SK-N-SH treated with all-trans-retinoic acid at 6 μM for 48 hours (cell line): Measurements from ENCODE around the gene CASZ1.

Experiments used
- ATAC-seq: fragments of 200-7000 bp; cut with Tn5 transposase; 3 replicates; pipeline ENCODE4 v1.9.1; 2020; ENCODE audit warnings: mild to moderate bottlenecking, moderate library complexity
- ARNTL ChIP-seq: fragments of 450-650 bp; formaldehyde crosslinking; IDR thresholded peaks from 2 replicates; pipeline ENCODE4 v1.5.0; 2020; ENCODE audit warnings: low read depth, mild to moderate bottlenecking, moderate library complexity, borderline replicate concordance
- BACH2 ChIP-seq: fragments of 250-450 bp; sonication (Bioruptor Pico); IDR thresholded peaks from 2 replicates; pipeline ENCODE4 v1.9.0; 2021; ENCODE audit warnings: mild to moderate bottlenecking, borderline replicate concordance
- CSDC2 ChIP-seq: fragments of 250-450 bp; sonication (Bioruptor Pico); IDR thresholded peaks from 2 replicates; pipeline ENCODE4 v1.5.0; 2020; ENCODE audit warnings: mild to moderate bottlenecking, moderate library complexity
- GLIS3 ChIP-seq: fragments of 250-450 bp; sonication (Bioruptor Pico); IDR thresholded peaks from 2 replicates; pipeline ENCODE4 v1.5.0; 2020; ENCODE audit warnings: mild to moderate bottlenecking, moderate library complexity
- ISL1 ChIP-seq: fragments of 250-450 bp; sonication (Bioruptor Pico); IDR thresholded peaks from 2 replicates; pipeline ENCODE4 v2.1.2; 2022; ENCODE audit warnings: mild to moderate bottlenecking, moderate library complexity
- OSR1 ChIP-seq: fragments of 250-450 bp; sonication (Bioruptor Pico); IDR thresholded peaks from 2 replicates; pipeline ENCODE4 v1.8.0; 2022; ENCODE audit warnings: moderate library complexity, mild to moderate bottlenecking, inconsistent platforms
- PPARA ChIP-seq: fragments of 250-450 bp; sonication (Bioruptor Pico); IDR thresholded peaks from 2 replicates; pipeline ENCODE4 v1.5.0; 2020; ENCODE audit warnings: mild to moderate bottlenecking, borderline replicate concordance
- RARB ChIP-seq: fragments of 250-450 bp; sonication (Bioruptor Pico); IDR thresholded peaks from 2 replicates; pipeline ENCODE4 v1.8.0; 2021; ENCODE audit warnings: mild to moderate bottlenecking, moderate library complexity
- SNAI2 ChIP-seq: fragments of 250-450 bp; sonication (Bioruptor Pico); IDR thresholded peaks from 2 replicates; pipeline ENCODE4 v1.5.0; 2020; ENCODE audit warnings: mild to moderate bottlenecking, moderate library complexity
- TOX ChIP-seq: fragments of 250-450 bp; sonication (Bioruptor Pico); IDR thresholded peaks from 2 replicates; pipeline ENCODE4 v1.8.0; 2021; ENCODE audit warnings: mild to moderate bottlenecking, moderate library complexity, borderline replicate concordance
- ZC3H10 ChIP-seq: fragments of 250-450 bp; sonication (Bioruptor Pico); IDR thresholded peaks from 2 replicates; pipeline ENCODE4 v1.5.1; 2021; ENCODE audit warnings: mild to moderate bottlenecking, moderate library complexity
- ZFP3 ChIP-seq: fragments of 250-450 bp; sonication (Bioruptor Pico); IDR thresholded peaks from 2 replicates; pipeline ENCODE4 v1.5.0; 2020; ENCODE audit warnings: mild to moderate bottlenecking, moderate library complexity
- ZFP30 ChIP-seq: fragments of 450-650 bp; formaldehyde crosslinking; IDR thresholded peaks from 2 replicates; pipeline ENCODE4 v1.5.0; 2022; ENCODE audit warnings: mild to moderate bottlenecking, moderate library complexity
- ZNF565 ChIP-seq: fragments of 450-650 bp; formaldehyde crosslinking; conservative IDR thresholded peaks from 2 replicates; pipeline ENCODE4 v1.5.0; 2020; ENCODE audit warnings: low read depth, mild to moderate bottlenecking, moderate library complexity
- ZNF70 ChIP-seq: fragments of 450-650 bp; formaldehyde crosslinking; IDR thresholded peaks from 2 replicates; pipeline ENCODE4 v1.5.0; 2020; ENCODE audit warnings: mild to moderate bottlenecking, moderate library complexity
- ZNF8 ChIP-seq: fragments of 450-650 bp; formaldehyde crosslinking; IDR thresholded peaks from 2 replicates; pipeline ENCODE4 v1.5.0; 2020; ENCODE audit warnings: mild to moderate bottlenecking, moderate library complexity
- TF ChIP-seq, protein P1 (sequence below): fragments of 250-450 bp; sonication (Bioruptor Pico); IDR thresholded peaks from 2 replicates; pipeline ENCODE4 v1.5.0; 2020; ENCODE audit warnings: mild to moderate bottlenecking, moderate library complexity
- TF ChIP-seq, protein P2 (sequence below): fragments of 250-450 bp; sonication (Bioruptor Pico); IDR thresholded peaks from 2 replicates; pipeline ENCODE4 v1.5.1; 2021; ENCODE audit warnings: mild to moderate bottlenecking, moderate library complexity
- TF ChIP-seq, protein P3 (sequence below): fragments of 250-450 bp; sonication (Bioruptor Pico); IDR thresholded peaks from 2 replicates; pipeline ENCODE4 v1.8.0; 2021; ENCODE audit warnings: low read depth, mild to moderate bottlenecking, moderate library complexity, borderline replicate concordance

The CASZ1 gene

DNA sequence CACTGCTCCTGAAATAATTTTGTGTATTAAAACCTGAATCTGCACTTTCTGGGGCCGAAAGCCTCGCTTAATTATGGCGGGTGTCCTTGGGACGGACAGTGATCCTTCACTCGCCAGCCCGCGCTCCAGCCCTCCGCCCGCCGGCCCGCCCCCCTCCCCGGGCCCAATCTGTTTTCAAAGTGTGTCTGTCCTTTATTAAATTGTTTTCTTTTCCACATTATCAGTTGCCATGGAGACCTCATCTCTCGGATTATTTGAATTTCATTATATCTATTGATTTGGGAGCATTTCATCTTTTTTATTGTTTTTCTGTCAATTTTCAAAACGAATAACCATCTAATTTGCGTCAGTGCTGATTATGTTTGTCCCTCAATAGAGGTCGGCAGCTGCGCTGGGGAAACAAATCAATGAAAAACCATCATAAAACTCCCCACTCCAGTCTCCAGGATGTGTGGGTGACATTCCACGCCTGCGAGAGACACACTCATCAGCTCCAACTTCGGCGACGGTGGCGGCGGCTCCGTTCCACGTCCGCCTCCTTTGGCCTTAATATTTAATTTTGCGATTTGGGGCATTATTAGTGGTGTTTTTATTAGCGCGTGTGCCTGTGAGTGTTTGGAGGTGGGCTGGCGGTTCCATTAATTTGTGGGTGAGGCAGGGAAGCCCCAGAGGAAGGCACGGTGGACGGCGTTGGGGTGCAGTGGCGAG, 123.9 kb downstream of the CASZ1 start (continued):
- TF ChIP-seq, protein P1, sequence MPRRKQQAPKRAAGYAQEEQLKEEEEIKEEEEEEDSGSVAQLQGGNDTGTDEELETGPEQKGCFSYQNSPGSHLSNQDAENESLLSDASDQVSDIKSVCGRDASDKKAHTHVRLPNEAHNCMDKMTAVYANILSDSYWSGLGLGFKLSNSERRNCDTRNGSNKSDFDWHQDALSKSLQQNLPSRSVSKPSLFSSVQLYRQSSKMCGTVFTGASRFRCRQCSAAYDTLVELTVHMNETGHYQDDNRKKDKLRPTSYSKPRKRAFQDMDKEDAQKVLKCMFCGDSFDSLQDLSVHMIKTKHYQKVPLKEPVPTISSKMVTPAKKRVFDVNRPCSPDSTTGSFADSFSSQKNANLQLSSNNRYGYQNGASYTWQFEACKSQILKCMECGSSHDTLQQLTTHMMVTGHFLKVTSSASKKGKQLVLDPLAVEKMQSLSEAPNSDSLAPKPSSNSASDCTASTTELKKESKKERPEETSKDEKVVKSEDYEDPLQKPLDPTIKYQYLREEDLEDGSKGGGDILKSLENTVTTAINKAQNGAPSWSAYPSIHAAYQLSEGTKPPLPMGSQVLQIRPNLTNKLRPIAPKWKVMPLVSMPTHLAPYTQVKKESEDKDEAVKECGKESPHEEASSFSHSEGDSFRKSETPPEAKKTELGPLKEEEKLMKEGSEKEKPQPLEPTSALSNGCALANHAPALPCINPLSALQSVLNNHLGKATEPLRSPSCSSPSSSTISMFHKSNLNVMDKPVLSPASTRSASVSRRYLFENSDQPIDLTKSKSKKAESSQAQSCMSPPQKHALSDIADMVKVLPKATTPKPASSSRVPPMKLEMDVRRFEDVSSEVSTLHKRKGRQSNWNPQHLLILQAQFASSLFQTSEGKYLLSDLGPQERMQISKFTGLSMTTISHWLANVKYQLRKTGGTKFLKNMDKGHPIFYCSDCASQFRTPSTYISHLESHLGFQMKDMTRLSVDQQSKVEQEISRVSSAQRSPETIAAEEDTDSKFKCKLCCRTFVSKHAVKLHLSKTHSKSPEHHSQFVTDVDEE (CRISPR knock-in tag), result no peak
- TF ChIP-seq, protein P2, sequence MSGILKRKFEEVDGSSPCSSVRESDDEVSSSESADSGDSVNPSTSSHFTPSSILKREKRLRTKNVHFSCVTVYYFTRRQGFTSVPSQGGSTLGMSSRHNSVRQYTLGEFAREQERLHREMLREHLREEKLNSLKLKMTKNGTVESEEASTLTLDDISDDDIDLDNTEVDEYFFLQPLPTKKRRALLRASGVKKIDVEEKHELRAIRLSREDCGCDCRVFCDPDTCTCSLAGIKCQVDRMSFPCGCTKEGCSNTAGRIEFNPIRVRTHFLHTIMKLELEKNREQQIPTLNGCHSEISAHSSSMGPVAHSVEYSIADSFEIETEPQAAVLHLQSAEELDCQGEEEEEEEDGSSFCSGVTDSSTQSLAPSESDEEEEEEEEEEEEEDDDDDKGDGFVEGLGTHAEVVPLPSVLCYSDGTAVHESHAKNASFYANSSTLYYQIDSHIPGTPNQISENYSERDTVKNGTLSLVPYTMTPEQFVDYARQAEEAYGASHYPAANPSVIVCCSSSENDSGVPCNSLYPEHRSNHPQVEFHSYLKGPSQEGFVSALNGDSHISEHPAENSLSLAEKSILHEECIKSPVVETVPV (CRISPR knock-in tag), result no peak
- TF ChIP-seq ZNF565 (CRISPR knock-in tag), result no peak
- no peak for TF ChIP-seq CSDC2 (CRISPR knock-in tag)

DNA sequence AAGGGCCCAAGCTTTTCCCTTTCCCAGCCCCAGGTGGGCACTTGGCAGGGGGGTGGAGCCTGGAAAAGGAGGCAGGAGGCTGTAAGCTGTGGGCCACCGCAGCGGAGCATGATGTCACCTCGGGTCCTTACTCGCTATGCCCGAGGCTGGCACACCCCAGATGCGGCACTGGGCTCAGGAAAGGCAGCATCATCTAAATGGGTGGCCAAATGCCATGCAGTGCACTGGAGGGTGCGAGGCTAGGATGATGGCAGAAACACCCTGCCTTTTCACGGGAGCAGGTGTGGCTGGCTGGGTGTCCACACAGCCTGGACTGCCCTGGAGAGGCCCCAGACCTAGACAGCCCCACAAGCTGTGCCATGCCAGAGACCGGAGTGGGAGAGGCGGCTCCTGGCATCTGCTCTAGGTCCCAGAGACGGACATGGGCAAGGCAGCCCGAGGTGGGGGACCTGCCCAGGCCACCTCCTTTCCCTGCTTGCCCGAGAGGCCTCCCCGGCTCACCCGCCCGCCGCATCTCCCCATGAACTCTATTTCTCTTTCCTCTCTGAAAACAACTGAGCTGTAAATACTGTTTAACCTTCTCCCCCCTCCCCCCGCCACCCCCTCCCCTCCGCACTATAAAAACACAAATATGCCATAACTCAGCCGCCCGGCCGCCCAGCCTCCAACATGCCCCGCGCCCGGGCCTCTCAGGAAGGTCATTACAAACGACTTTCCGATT, 124.7 kb downstream of the CASZ1 start:
- no peak; the same call in 2 of the 3 replicates for ATAC-seq

DNA sequence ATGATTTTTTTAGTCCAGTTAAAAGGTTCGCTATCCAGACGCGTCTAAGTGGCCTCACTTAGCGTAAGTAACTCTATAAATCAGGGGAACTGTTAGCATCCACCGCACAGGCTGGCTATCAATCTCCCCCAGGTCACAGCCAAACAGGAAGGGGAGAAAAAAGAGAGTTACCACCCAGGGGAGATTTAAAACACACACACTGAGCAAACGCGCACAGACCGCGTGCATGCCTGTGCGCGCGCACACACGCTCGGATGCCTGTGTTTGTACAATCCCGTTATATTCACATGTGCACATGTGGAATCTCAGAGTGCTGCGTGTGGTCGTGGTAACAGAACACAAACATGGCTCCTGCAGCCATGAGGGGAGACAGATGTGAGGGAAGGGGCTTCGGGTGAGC, 125.4 kb downstream of the CASZ1 start:
- no peak for TF ChIP-seq ARNTL (CRISPR knock-in tag)
- TF ChIP-seq, protein P1 (CRISPR knock-in tag), result no peak
- no peak for TF ChIP-seq BACH2
- ATAC-seq, result no peak

More for the DNA sequence above, 124.7 kb downstream of the CASZ1 start:
- TF ChIP-seq ISL1, result no peak
- no peak for TF ChIP-seq ZFP3
- TF ChIP-seq, protein P3, sequence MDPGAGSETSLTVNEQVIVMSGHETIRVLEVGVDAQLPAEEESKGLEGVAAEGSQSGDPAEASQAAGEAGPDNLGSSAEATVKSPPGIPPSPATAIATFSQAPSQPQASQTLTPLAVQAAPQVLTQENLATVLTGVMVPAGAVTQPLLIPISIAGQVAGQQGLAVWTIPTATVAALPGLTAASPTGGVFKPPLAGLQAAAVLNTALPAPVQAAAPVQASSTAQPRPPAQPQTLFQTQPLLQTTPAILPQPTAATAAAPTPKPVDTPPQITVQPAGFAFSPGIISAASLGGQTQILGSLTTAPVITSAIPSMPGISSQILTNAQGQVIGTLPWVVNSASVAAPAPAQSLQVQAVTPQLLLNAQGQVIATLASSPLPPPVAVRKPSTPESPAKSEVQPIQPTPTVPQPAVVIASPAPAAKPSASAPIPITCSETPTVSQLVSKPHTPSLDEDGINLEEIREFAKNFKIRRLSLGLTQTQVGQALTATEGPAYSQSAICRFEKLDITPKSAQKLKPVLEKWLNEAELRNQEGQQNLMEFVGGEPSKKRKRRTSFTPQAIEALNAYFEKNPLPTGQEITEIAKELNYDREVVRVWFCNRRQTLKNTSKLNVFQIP (CRISPR knock-in tag), result no peak
- no peak for TF ChIP-seq ZNF8

DNA sequence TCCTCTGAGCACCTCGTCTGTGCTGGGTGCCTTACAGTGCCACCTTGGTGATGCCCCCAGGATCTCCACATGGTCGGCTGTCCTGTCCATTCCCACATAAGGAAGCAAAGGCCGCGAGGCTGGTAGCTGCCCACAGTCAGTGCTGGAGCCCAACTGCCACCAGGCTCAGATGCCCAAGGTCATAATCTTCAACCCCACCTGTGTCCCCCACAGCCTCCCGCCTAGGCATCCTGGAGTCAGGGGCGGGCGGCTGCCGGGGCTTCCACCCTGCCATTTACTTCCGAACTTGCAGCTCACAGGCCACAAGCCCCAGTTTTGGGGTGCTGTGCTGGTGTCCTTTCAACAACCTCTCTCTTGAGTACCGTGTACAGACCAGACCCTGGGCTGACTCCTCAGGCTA, 126.3 kb downstream of the CASZ1 start:
- no peak for ATAC-seq
- TF ChIP-seq RARB (no peak), ZNF8 (no peak), ZNF70 (CRISPR knock-in tag) (no peak), ZFP30 (CRISPR knock-in tag) (no peak), ZFP3 (no peak), CSDC2 (CRISPR knock-in tag) (no peak), OSR1 (CRISPR knock-in tag) (no peak), ISL1 (no peak), ZC3H10 (no peak), PPARA (CRISPR knock-in tag) (no peak), GLIS3 (CRISPR knock-in tag) (no peak), ARNTL (CRISPR knock-in tag) (no peak), SNAI2 (CRISPR knock-in tag) (no peak), TOX (no peak)
- TF ChIP-seq, all 23 proteins: peak for 0
